Esophagus squamous epithelium (tissue), 4 donors: ENCODE measurements around the gene FAM222B.

Experiments used
- POLR2A ChIP-seq, 4 donors: fragments of 450-650 bp; IDR thresholded peaks; one replicate each; pipeline ENCODE4 v1.6.1; 2017; ENCODE audit warnings: antibody characterized with exemption in 4 of 4, mild to moderate bottlenecking in 4 of 4, moderate library complexity in 3 of 4
- TF ChIP-seq, protein P1 (sequence below), 6 experiments: fragments of 450-650 bp in 4 of 6; fragments of 200-600 bp in 2 of 6; sonication (generic) in 2 of 6; IDR thresholded peaks; one replicate each; pipeline ENCODE4 v1.5.1; 2016 to 2019; ENCODE audit warnings: antibody characterized with exemption in 6 of 6, mild to moderate bottlenecking in 4 of 6, moderate library complexity in 4 of 6

GRCh38 chr17:28878158-28878910 lies 35.7 kb upstream of the FAM222B start:
- TF ChIP-seq, protein P1, sequence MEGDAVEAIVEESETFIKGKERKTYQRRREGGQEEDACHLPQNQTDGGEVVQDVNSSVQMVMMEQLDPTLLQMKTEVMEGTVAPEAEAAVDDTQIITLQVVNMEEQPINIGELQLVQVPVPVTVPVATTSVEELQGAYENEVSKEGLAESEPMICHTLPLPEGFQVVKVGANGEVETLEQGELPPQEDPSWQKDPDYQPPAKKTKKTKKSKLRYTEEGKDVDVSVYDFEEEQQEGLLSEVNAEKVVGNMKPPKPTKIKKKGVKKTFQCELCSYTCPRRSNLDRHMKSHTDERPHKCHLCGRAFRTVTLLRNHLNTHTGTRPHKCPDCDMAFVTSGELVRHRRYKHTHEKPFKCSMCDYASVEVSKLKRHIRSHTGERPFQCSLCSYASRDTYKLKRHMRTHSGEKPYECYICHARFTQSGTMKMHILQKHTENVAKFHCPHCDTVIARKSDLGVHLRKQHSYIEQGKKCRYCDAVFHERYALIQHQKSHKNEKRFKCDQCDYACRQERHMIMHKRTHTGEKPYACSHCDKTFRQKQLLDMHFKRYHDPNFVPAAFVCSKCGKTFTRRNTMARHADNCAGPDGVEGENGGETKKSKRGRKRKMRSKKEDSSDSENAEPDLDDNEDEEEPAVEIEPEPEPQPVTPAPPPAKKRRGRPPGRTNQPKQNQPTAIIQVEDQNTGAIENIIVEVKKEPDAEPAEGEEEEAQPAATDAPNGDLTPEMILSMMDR (IDR thresholded peaks at IDR 0.05), result no peak
- no peak for TF ChIP-seq POLR2A (IDR thresholded peaks at IDR 0.05)
